Activated CD8-positive, alpha-beta T cell treated with anti-CD3 and anti-CD28 coated beads, Interleukin-2, amount 10 ng/mL, durations not matched to agents 7 days and 5 days (primary cell): Measurements from ENCODE around the gene BCAS3. TPM values are rescaled to one million over a fixed set of nuclear protein-coding genes. Genes with fewer than 3 reads are reported as not detected.
"Not testable (repeated sequence)": the region's sequence is repeated elsewhere in the genome, so short reads cannot be mapped to it uniquely, and the experiment has no call there.

Experiments used
- ATAC-seq: fragments of 150-1000 bp; cut with Tn5 transposase; one replicate; pipeline ENCODE4 v1.10.0; 2021; ENCODE audit warnings: moderate library complexity
- CTCF ChIA-PET: fragments of 350-600 bp; sonication (Branson Sonifier 250); formaldehyde crosslinking; loops from one replicate; lab custom pipeline; 2021; ENCODE audit warnings: antibody characterized with exemption; lab: Charles Lee
- POLR2A ChIA-PET: fragments of 350-600 bp; sonication (Branson Sonifier 250); formaldehyde crosslinking; loops from one replicate; lab custom pipeline; 2021; ENCODE audit warnings: antibody characterized with exemption; lab: Charles Lee
- DNase-seq: peaks from one replicate; pipeline ENCODE4 v3.0.0-alpha.2; 2020
- H3K27ac Mint-ChIP-seq: one replicate; pipeline ENCODE4 v1.8.0; 2021; ENCODE audit warnings: mild to moderate bottlenecking, mixed read lengths
- H3K27me3 Mint-ChIP-seq: one replicate; pipeline ENCODE4 v1.8.0; 2021; ENCODE audit warnings: low read depth, mixed read lengths
- H3K36me3 Mint-ChIP-seq: one replicate; pipeline ENCODE4 v1.8.0; 2021; ENCODE audit warnings: low read depth, mixed read lengths
- H3K4me1 Mint-ChIP-seq: one replicate; pipeline ENCODE4 v1.8.0; 2021; ENCODE audit warnings: low read depth, mixed read lengths
- H3K4me3 Mint-ChIP-seq: one replicate; pipeline ENCODE4 v1.8.0; 2021; ENCODE audit warnings: mild to moderate bottlenecking, mixed read lengths
- H3K9me3 Mint-ChIP-seq: one replicate; pipeline ENCODE4 v1.8.0; 2022; ENCODE audit warnings: mixed read lengths; ENCODE audit not compliant: insufficient read depth
- total RNA-seq, 2 experiments: library from RNA; stranded (reverse); gene quantifications; one replicate each; pipeline ENCODE4 v1.2.3, GENCODE V29; 2021

The BCAS3 gene
- total RNA-seq, 2 experiments from 2014 or later = 13.0 to 16.3 TPM

DNA sequence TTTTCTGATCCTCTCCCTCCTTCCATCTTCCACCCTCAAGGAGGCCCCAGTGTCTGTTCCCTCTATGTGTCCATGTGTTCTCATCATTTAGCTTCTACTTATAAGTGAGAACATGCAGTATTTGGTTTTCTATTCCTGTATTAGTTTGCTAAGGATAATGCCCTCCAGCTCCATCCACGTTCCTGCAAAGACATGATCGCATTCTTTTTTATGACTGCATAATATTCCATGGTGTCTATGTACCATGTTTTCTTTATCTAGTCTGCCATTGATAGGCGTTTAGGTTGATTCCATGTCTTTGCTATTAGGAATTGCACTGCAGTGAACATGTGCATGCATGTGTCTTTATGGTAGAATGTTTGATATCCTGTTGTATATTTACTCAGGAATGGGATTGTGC lies 275.1 kb downstream of the BCAS3 start:
- no peak overlapping the region for H3K27ac Mint-ChIP-seq
- POLR2A ChIA-PET = no interaction called here
- no peak for DNase-seq
- H3K27me3 Mint-ChIP-seq = no peaks in the 10 kb centered on the region
- peaks cover 5% of the 10 kb centered on the region for H3K9me3 Mint-ChIP-seq
- no peak for ATAC-seq
- CTCF ChIA-PET = no interaction called here
- H3K4me3 Mint-ChIP-seq = no peak overlapping the region
- no peaks in the 10 kb centered on the region for H3K36me3 Mint-ChIP-seq
- H3K4me1 Mint-ChIP-seq = no peaks in the 10 kb centered on the region

DNA sequence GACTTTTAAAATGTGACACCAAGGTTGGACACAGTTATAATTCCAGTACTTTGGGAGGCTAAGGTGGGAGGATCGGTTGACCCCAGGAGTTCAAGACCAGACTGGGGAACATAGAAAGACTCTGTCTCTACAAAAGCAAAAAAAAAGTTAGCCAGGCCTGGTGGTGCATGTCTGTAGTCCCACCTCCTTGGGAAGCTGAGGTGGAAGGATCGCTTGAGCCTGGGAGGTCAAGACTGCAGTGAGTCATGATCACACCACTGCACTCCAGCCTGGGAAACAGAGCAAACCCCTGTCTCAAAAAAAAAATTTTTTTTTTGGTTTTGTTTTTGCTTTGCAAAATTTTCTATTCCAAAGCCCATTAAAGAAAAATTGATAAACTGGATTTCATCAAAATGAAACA lies 281.4 kb downstream of the BCAS3 start:
- no peaks in the 10 kb centered on the region for H3K4me1 Mint-ChIP-seq
- no peak for DNase-seq
- H3K4me3 Mint-ChIP-seq = no peak overlapping the region
- ChIA-PET POLR2A (no interaction called here), CTCF (interaction anchor here (0.9 kb wide), 1 partner anchor 13 kb away, joined by 3 read pairs; no protein-coding TSS in a partner anchor)
- H3K27ac Mint-ChIP-seq = no peak overlapping the region
- H3K36me3 Mint-ChIP-seq = no peaks in the 10 kb centered on the region
- no peak for ATAC-seq
- no peaks in the 10 kb centered on the region for H3K9me3 Mint-ChIP-seq
- H3K27me3 Mint-ChIP-seq = no peaks in the 10 kb centered on the region

- ATAC-seq (no peak), DNase-seq (no peak)
- Mint-ChIP-seq H3K27ac (no peak overlapping the region), H3K4me3 (no peak overlapping the region), H3K27me3 (no peaks in the 10 kb centered on the region), H3K4me1 (no peaks in the 10 kb centered on the region), H3K36me3 (no peaks in the 10 kb centered on the region), H3K9me3 (no peaks in the 10 kb centered on the region)
- ChIA-PET POLR2A (no interaction called here), CTCF (interaction anchor here (0.9 kb wide), 1 partner anchor 12 kb away, joined by 3 read pairs; no protein-coding TSS in a partner anchor)
Measured at GRCh38 chr17:60959696-60960095, 282.0 kb downstream of the BCAS3 start.

DNA sequence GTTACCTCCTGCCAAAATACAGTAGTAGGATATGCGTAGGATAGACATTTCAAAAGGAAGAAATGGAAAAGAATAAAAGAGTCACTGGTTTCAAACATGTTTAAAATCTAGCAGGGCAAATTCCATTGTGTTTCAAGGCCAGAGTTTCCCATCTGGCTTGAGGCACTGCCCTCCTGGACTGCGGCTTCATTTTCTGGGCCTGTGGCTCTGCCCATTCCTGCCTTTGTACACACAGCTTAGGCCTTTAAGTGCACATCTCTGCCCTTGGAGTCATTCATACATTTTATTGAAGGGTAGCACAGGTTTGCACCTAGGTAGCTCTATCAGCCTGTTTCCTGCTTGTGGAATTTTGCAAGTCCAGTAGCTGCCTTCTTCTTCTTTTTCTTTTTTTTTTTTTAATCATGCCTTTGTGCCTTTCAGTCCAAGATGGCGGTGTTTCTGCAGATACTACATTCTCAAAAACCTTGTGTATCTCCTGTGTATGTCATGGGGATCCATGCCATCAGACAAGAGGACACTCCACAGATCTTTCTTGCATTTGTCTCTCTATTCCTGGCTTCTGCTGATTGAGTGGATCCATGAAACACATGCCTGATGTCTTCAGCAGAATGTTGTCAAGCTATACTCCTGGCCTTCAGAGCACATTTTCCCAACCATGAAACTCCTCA lies 282.9 kb downstream of the BCAS3 start:
- no peak overlapping the region for H3K27ac Mint-ChIP-seq
- H3K27me3 Mint-ChIP-seq = no peaks in the 10 kb centered on the region
- H3K4me1 Mint-ChIP-seq = no peaks in the 10 kb centered on the region
- ChIA-PET CTCF (no interaction called here), POLR2A (no interaction called here)
- H3K4me3 Mint-ChIP-seq = no peak overlapping the region
- H3K9me3 Mint-ChIP-seq = no peaks in the 10 kb centered on the region
- no peaks in the 10 kb centered on the region for H3K36me3 Mint-ChIP-seq
- ATAC-seq (no peak), DNase-seq (no peak)

DNA sequence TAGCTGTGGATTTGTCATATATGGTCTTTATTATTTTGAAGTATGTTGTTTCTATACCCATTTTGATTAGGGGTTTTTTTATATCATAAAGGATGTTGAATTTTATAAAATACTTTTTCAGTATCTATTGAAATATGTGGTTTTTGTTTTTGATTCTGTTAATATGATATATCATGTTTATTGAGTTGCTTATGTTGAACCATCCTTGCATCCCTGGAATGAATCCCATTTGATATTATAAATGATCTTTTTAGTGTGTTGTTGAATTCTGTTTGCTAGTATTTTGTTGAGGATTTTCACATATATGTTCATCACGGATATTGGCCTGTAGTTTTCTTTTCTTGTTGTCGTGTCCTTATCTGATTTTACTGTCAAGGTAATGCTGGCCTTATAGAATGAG lies 286.5 kb downstream of the BCAS3 start:
- Mint-ChIP-seq H3K9me3 (no peaks in the 10 kb centered on the region), H3K27ac (no peak overlapping the region), H3K27me3 (peaks cover 3% of the 10 kb centered on the region), H3K4me1 (no peaks in the 10 kb centered on the region), H3K4me3 (no peak overlapping the region), H3K36me3 (no peaks in the 10 kb centered on the region)
- ATAC-seq (no peak), DNase-seq (no peak)
- POLR2A ChIA-PET = no interaction called here
- CTCF ChIA-PET = no interaction called here

DNA sequence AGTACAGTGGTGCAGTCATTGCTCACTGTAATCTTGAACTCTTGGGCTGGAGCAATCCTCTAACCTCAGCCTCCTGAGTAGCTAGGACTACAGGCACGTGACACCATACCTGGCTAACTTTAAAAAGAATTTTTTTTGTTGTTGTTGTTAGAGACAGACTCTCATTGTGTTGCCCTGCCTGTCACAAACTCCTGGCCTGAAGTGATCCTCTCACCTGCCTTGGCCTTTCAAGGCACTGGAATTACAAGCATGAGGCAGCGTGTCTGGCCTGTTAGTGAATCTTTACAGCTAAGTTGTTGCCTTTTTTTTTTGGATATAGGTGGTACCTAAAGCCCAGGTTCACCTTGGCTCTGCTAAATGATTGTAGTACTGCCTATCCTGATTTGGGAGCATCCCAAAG lies 290.6 kb downstream of the BCAS3 start:
- no peaks in the 10 kb centered on the region for H3K36me3 Mint-ChIP-seq
- no peaks in the 10 kb centered on the region for H3K9me3 Mint-ChIP-seq
- ChIA-PET CTCF (interaction anchor here (0.9 kb wide), 1 partner anchor 247 kb away, joined by 3 read pairs; no protein-coding TSS in a partner anchor), POLR2A (no interaction called here)
- peaks cover 3% of the 10 kb centered on the region for H3K27me3 Mint-ChIP-seq
- H3K4me1 Mint-ChIP-seq = no peaks in the 10 kb centered on the region
- no peak overlapping the region for H3K4me3 Mint-ChIP-seq
- DNase-seq (no peak), ATAC-seq (no peak)
- no peak overlapping the region for H3K27ac Mint-ChIP-seq

DNA sequence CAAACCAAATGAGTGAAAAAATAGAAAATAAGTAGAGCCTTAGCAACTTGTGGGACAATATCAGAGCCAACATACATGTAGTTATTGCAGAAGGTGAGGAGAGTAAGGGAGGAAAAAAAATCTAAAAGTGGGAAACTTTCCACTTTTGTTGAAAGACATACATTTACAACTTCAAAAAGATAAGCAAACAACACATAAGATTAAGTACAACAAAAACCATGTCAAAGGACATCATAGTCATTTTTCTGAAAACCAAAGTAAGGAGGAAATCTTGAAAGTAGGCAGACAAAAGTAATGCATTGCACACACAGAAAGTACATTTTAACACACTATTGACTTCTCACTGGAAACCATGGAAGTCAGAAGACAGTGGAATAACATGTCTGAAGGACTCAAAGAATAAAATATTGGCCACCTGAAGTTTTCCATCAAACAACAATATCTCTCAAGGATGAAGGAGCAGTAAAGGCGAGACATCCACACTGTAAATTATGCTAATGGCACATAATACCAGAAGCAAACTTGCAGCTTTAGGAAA lies 291.9 kb downstream of the BCAS3 start:
- Mint-ChIP-seq H3K4me1 (no peaks in the 10 kb centered on the region), H3K27ac (no peak overlapping the region), H3K9me3 (no peaks in the 10 kb centered on the region), H3K27me3 (peaks cover 3% of the 10 kb centered on the region), H3K36me3 (no peaks in the 10 kb centered on the region), H3K4me3 (no peak overlapping the region)
- ATAC-seq = no peak
- DNase-seq = no peak
- POLR2A ChIA-PET = no interaction called here
- CTCF ChIA-PET = interaction anchor here (1.0 kb wide), 1 partner anchor 389 kb away, joined by 3 read pairs; no protein-coding TSS in a partner anchor

DNA sequence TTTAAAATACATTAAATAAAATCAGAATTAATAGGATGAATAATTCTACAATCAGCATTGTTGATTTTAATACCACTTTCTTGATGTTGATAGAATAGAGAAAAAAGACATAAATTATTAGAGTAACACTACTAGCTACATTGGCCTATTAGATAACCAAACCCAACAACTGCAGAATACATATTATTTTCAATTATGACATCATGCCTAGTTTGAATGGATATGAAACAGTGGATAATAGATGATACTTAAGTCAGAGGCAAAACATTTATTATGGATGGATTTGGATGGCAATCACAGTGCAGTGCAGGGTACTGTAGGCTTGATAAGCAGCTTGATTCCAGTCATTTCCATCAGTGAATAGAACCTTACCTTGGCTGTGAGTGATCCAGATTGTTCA lies 293.1 kb downstream of the BCAS3 start:
- ATAC-seq (no peak), DNase-seq (no peak)
- Mint-ChIP-seq H3K4me1 (no peaks in the 10 kb centered on the region), H3K36me3 (no peaks in the 10 kb centered on the region), H3K27ac (no peak overlapping the region), H3K9me3 (no peaks in the 10 kb centered on the region), H3K27me3 (peaks cover 3% of the 10 kb centered on the region), H3K4me3 (no peak overlapping the region)
- POLR2A ChIA-PET = no interaction called here
- CTCF ChIA-PET = interaction anchor here (0.9 to 2.0 kb wide), 11 partner anchors 11 to 445 kb away, joined by 3 to 14 read pairs (median 4); no protein-coding TSS in a partner anchor

- ATAC-seq (no peak), DNase-seq (peak; percentile 65)
- ChIA-PET CTCF (interaction anchor here (0.6 to 2.0 kb wide), 22 partner anchors 10 to 604 kb away, joined by 3 to 14 read pairs (median 4); no protein-coding TSS in a partner anchor), POLR2A (no interaction called here)
- Mint-ChIP-seq H3K4me3 (no peak overlapping the region), H3K36me3 (no peaks in the 10 kb centered on the region), H3K9me3 (no peaks in the 10 kb centered on the region), H3K27me3 (peaks cover 3% of the 10 kb centered on the region), H3K4me1 (no peaks in the 10 kb centered on the region), H3K27ac (no peak overlapping the region)
Measured at GRCh38 chr17:60971515-60972369, 294.1 kb downstream of the BCAS3 start.

DNA sequence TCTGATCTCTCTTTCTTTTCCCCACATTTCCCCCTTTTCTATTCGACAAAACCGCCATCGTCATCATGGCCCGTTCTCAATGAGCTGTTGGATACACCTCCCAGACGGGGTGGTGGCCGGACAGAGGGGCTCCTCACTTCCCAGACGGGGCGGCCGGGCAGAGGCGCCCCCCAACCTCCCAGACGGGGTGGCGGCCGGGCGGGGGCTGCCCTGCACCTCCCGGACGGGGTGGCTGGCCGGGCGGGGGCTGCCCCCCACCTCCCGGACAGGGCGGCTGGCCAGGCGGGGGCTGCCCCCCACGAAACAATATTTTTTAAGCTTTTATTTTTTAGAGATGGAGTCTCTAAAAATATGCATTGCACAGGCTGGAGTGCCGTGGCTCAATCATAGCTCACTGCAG lies 299.2 kb downstream of the BCAS3 start:
- H3K4me3 Mint-ChIP-seq, CTCF ChIA-PET, POLR2A ChIA-PET, H3K27ac Mint-ChIP-seq, H3K9me3 Mint-ChIP-seq, ATAC-seq, H3K4me1 Mint-ChIP-seq, H3K36me3 Mint-ChIP-seq, H3K27me3 Mint-ChIP-seq, DNase-seq: not testable (repeated sequence)

DNA sequence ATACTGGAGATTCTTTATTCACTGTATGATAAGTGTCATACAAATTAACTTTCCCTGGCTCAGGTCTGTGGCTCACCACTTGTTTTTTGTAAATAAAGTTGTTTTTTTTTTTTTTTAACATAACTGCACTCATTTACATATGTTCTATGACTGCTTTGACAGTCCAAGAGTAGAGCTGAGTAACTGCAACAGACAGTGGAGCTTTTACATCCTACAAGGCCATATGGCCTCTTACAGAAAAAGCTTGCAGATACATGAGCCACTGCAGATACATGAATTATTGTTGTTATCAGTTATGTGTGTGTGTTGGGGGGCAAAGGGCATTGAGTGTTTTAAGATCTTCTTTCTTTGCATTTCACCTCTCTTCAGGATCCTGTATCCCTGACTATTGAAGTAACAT lies 311.7 kb downstream of the BCAS3 start:
- Mint-ChIP-seq H3K36me3 (no peaks in the 10 kb centered on the region), H3K27ac (no peak overlapping the region), H3K27me3 (peaks cover 3% of the 10 kb centered on the region), H3K9me3 (no peaks in the 10 kb centered on the region), H3K4me3 (no peak overlapping the region), H3K4me1 (no peaks in the 10 kb centered on the region)
- ATAC-seq = no peak
- DNase-seq = no peak
- ChIA-PET CTCF (interaction anchor here (0.8 to 1.1 kb wide), 2 partner anchors 12 to 18 kb away, joined by 3 to 5 read pairs; no protein-coding TSS in a partner anchor), POLR2A (no interaction called here)

GRCh38 chr17:60989846-60990245 lies 312.2 kb downstream of the BCAS3 start:
- DNase-seq = no peak
- Mint-ChIP-seq H3K27me3 (peaks cover 3% of the 10 kb centered on the region), H3K27ac (no peak overlapping the region), H3K4me3 (no peak overlapping the region), H3K4me1 (no peaks in the 10 kb centered on the region), H3K9me3 (no peaks in the 10 kb centered on the region), H3K36me3 (no peaks in the 10 kb centered on the region)
- ATAC-seq = no peak
- ChIA-PET POLR2A (no interaction called here), CTCF (no interaction called here)
